Epithelial cell of proximal tubule (primary cell): ENCODE measurements around the gene MLH3. TPM values are rescaled to one million over a fixed set of nuclear protein-coding genes. Genes with fewer than 3 reads are reported as not detected.

Experiments used
- DNase-seq: peaks from one replicate; pipeline ENCODE4 v3.0.0-alpha.2; 2011; ENCODE audit warnings: low read depth
- H3K4me3 ChIP-seq: 2 replicates; pipeline ENCODE4 v1.5.1; 2011; ENCODE audit warnings: low read depth, mild to moderate bottlenecking, low read length
- total RNA-seq: library from RNA; depleted of rRNA; stranded (reverse); fragments of >200 nt; gene quantifications from 2 replicates; pipeline ENCODE4 v1.2.3, GENCODE V29; 2015
- TF ChIP-seq, protein P1 (sequence below): conservative IDR thresholded peaks from 2 replicates; pipeline ENCODE4 v1.5.1; 2012; ENCODE audit warnings: low read depth, mild to moderate bottlenecking, low read length

MLH3 gene
- total RNA-seq, 1 donor from 2014 or later, result 10.3 TPM

DNA sequence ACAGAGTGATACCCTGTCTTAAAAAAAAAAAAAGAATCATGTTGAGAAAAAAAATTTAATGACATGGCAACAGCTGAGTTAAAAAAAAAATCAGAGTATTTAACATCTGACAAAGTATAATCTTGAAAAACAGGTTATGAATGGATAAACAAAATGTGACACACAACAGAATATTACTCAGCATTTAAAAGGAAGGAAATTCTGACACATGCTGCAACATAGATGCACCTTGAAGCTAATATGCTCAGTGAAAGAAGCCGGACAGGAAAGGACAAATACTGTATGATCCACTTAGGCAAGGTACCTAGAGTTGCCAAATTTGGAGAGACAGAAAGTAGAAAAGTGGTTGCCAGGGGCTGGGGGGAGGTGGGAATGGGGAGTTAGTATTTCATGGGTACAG, 67.9 kb downstream of the MLH3 start:
- no peak overlapping the region for H3K4me3 ChIP-seq
- no peak for DNase-seq
- TF ChIP-seq, protein P1, sequence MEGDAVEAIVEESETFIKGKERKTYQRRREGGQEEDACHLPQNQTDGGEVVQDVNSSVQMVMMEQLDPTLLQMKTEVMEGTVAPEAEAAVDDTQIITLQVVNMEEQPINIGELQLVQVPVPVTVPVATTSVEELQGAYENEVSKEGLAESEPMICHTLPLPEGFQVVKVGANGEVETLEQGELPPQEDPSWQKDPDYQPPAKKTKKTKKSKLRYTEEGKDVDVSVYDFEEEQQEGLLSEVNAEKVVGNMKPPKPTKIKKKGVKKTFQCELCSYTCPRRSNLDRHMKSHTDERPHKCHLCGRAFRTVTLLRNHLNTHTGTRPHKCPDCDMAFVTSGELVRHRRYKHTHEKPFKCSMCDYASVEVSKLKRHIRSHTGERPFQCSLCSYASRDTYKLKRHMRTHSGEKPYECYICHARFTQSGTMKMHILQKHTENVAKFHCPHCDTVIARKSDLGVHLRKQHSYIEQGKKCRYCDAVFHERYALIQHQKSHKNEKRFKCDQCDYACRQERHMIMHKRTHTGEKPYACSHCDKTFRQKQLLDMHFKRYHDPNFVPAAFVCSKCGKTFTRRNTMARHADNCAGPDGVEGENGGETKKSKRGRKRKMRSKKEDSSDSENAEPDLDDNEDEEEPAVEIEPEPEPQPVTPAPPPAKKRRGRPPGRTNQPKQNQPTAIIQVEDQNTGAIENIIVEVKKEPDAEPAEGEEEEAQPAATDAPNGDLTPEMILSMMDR, result no peak

DNA sequence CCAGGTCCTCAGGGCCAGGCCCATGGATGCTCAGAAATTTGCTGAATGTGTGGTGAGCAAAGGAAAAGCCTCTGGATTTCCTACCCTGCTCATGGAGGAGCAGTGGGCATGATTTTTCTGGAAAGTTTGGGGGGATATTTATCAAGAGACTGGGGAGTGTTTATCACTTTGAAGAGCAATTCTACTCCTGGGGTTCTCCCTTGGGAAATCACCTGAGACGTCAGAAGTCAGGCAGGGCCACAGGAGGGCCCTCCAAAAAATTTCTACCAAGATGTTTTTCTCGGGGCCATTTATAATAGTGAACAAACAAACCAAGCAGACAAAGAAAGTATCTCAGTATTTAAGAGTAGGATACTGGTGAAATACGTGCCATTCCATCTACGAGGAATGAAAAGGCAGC, 68.6 kb downstream of the MLH3 start:
- TF ChIP-seq, protein P1, result no peak
- no peak overlapping the region for H3K4me3 ChIP-seq
- no peak for DNase-seq

DNA sequence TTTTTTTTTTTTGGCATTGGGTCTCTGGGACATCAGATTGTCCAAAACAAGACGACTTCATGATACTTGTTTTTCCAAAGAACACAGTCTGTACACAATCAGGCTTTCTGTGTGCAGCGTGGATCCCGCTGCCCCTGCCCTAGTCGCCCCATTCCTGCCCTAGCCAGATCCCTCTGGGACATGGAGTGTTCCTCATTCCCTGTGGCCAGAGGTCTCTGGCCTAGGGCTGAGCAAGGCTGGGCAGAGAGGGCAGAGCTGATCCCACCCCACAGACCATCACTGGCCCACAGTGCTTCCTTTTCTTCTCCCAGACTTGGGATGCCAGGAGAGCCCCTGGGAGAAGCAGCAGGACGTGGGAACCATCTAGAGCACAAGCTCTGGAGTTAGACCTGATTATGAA, 69.4 kb downstream of the MLH3 start:
- DNase-seq, result no peak
- TF ChIP-seq, protein P1, result no peak
- no peak overlapping the region for H3K4me3 ChIP-seq

DNA sequence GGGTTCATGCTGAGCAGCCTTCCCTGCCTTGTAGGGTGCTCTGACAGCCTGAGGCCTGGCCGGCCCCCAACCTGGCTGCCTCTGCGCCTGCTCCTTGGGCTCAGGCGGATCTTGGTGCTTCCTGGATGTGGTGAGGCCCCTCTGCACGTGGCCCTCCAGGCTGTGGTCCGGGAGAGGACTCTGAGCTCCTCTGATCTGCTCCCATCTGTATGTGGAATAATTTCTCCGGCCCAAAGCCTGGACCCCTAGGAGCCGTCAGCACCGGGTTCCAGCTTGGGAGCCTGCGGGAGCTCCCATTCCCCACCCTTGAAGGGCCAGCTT, 69.8 kb downstream of the MLH3 start:
- no peak for DNase-seq
- H3K4me3 ChIP-seq, result no peak overlapping the region
- TF ChIP-seq, protein P1, result no peak

DNA sequence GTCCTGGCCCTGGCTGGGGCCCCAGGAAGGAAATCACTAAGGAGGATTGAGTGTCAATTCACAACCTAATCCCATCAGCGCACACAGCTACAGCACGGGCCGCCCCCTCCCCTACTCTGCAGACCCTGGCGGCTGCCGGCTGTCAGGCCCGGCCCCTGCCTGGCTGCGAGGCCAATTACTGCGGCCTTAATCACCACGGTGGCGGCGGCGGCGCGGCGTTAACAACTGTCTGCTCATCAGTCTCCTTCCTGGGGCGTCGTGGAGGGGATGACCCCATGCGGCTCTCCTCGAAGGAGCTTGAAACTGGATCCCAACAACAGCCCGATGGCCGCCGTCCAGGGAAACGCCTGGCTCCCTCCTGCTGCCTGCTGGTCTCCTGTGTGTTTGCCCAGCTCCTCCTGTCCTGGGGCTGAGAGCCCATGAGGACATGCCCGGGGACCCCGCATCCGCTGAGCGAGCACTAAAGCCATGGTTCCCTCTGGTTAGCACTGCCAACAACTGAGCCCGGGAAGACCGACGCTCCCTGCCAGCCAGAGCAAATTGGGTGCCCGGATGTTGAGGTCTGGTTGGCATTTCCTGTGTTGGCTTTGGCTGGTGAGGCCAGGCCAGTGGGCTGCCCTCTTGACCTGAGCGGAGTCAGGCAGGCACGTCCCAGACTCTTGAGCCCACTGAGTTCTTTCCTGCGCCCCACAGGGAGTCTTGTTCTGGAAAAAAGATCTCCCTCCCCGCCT, 70.4 kb downstream of the MLH3 start:
- H3K4me3 ChIP-seq, result no peak overlapping the region
- TF ChIP-seq, protein P1, result no peak
- no peak for DNase-seq

DNA sequence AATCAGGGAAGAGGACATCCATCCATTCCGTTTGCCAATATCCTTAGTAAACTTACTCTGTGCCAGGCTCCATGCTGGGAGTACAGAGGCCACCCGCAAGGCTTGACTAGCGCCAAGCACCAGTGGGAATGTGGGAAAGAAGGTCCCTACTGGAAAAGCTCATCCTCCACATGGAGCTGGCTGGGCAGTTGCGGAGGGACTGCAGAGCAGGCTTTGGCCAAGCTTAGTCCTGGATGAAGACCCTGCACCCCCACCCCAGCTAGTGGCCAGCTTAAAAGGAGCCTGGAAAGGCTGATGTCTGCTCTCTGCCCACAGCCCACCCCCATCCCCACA, 70.9 kb downstream of the MLH3 start:
- no peak overlapping the region for H3K4me3 ChIP-seq
- DNase-seq, result no peak
- TF ChIP-seq, protein P1, result no peak
